NCI-H226 (cell line): ENCODE results near the gene HESX1.
A peak's percentile ranks its signal among the peaks of the same experiment; 100 is the strongest.

Source experiments
- DNase-seq: peaks from one replicate; pipeline ENCODE4 v3.0.0-alpha.2; 2015

HESX1 gene

DNA sequence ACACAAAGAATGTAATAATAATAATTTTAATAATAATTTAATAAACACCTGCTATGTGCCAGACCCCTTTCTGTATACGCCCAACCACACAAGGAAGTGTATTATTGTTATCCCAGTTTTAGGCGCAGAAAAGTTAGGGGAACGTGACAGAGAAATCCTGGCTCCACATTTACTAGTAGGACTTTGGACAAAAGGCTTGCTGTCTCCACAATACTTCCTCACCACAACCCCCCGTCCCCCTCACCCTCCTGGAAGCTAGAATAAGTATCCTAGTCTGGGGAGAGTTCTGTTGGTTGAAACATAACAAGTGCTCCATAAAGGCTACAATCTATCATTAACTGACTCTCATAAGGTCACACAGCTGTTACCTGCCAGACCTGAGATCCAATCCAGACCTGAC lies 34.1 kb downstream of the HESX1 start:
- DNase-seq = no peak

DNA sequence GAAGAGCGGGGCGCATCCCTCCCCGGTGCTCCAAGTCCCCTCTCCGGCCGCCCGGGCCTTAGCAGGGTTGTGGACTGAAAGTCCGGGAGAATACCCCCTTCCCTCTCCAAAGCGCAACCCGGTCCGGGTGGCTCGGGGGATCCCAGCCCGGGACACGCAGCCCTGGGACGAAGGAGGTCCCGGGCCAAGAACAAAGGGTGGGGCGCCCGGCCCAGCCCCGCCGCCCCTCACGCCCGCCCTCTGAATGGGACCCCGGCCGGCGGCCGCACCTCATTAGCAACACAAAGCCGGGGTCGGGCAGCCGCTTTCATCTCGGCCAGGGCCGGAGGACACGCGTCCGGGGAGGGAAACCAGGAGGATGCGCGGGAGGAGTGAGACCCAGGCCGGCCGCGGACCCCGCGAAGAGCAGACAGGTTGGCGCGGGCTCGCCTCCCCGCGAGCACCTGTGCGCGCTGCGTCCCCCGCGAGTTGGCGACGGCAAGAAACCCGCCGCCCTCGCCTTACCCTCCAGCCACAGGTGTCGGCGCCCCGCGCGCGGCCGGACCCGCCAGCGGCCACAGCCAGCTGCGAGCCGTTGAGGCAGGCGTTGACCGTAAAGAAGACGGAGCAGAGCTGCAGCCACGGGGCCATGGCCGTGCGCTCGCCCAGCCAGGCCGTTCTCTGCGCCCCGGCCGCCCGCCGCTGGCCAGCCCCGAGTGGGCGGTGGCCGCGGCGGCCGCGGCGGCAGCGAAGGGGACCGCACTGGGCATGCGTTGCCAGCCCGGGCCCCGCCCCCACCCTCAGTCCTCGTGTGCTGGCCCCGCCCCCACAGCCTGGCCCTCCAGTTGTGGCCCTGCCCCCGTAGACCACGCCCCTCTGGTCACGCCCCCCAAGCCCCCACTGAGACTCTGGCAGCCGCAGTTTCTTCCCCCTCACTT lies 34.9 kb downstream of the HESX1 start, which contains the start of gene IL17RD:
Gene IL17RD (minus strand): TSS at position 697 of the 917 bp plus-strand sequence. CDS start 67 bp downstream, at position 630.
- DNase-seq = peak; percentile 51

DNA sequence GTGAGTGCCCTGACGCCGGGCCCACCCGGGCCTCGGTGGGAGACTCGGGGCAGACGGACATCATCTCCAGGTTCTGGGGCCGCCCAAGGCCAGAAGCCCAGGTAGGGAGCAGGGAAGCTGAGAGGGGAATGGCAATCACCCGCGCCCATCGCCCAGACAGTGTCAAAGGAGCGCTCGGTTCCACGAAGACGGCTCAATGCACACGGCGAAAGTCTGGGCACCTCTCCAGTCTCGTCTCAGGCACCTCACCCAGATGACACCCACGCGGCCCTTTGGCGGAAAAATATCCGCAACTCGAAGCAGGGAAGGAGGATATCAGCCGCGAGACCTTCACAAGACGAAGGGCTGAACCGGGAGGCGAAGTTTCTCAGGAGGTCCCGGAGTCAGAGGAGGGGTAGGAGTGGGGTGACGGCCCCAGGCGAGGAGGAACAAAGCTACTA lies 35.5 kb downstream of the HESX1 start:
- DNase-seq = no peak

DNA sequence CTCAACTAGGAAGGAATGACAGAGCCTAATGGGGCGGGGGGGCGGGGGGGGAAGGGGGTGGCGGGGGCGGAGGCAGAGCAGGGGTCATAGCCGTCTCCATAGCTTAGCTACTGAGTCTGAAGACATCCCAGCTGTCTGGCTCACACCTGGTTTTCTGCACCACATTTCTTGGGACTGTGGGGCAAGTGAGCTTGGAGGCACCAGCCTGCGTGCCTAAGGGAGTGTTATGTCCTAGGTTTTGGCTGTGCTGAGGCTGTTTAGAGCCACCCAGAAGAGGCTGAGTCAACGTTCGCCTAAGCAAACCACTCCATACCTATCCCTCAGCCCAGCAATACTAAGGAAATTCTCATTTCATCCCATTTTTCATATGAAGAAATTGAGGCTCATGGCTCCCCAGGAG lies 36.0 kb downstream of the HESX1 start:
- no peak for DNase-seq

DNA sequence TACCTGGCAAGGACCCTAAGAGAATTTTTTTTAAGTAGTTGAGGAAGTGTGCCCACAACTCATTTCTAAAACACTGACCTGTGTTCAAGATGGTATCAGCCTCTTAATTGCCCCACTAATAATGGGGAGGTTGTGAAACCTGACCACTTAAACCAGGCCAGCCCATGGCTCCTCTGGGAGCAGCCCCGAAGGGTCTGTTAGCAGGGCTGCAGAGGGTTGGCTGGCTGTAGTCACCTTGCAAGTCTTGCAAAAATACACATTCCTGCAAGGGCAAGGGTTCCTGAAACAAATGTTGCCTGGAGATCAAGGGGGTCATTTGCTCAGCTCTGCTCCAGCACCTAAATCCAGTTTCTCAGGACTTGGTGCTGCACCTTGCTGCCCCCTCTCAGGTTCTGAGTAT lies 37.9 kb downstream of the HESX1 start:
- DNase-seq = no peak

DNA sequence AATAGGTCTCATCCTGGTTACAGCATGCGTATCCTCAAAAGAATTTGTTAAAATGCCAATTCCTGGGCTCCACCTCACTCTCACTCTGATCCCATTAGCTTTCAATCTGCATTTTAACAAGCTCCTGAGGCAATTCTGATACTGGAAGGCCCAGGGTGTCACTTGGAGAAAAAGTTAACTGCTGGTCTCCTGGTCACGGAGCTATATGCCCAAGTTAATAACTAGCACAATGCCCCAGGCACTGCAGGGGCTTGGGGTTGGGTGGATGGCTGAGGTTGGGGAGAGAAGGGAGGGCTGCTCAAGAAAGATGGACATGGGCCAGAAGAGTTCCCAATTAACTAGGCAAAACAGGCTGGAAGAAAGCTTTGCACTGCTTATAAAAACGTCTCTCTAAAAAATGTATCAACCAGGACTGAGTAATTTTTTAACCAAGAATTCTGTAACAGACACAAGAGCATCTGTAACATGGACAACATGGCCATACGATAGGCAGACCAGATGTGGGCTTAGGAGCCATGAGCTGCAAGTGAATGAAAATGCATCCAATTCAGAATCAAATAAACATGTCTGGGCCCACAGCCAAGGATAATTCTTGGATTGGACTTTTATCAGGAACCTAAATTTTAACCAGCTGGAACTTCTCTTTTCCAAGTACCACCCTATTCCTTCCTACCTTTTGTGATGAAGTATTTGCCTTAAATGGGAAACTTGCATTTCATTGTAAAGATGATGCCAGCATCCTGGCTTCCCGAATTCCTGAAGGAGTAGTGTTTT lies 38.8 kb downstream of the HESX1 start:
- DNase-seq = no peak

DNA sequence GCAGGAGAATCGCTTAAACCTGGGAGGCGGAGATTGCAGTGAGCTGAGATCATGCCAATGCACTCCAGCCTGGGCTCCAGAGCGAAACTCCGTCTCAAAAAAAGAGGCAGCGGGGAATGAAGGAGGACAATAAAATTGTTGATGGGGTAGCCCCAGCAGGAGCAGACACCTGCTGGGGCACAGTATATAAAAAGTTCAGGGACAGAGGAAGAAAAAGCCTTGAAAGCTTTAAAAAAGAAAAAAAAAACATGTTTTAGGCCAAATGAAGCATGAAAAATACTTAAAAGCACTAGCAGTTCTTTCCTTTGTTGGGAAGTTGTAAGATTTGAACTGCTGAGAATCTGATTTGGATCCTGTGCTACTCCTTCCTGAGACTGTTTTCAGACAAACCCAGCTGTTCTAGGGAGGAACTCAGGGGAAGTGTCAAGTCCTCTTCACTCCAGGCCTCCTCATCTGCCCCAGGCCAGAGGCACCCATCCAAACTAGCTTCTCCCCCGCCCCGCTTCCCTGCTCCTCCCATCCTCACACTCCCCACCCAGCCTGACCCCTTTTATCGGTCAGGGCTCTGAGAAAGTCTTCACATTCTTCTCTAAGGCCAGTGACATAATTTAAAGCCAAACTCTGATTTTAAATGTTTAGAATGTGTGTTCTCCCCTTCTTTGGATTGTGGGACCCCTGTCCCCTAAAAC lies 39.6 kb downstream of the HESX1 start:
- no peak for DNase-seq

DNA sequence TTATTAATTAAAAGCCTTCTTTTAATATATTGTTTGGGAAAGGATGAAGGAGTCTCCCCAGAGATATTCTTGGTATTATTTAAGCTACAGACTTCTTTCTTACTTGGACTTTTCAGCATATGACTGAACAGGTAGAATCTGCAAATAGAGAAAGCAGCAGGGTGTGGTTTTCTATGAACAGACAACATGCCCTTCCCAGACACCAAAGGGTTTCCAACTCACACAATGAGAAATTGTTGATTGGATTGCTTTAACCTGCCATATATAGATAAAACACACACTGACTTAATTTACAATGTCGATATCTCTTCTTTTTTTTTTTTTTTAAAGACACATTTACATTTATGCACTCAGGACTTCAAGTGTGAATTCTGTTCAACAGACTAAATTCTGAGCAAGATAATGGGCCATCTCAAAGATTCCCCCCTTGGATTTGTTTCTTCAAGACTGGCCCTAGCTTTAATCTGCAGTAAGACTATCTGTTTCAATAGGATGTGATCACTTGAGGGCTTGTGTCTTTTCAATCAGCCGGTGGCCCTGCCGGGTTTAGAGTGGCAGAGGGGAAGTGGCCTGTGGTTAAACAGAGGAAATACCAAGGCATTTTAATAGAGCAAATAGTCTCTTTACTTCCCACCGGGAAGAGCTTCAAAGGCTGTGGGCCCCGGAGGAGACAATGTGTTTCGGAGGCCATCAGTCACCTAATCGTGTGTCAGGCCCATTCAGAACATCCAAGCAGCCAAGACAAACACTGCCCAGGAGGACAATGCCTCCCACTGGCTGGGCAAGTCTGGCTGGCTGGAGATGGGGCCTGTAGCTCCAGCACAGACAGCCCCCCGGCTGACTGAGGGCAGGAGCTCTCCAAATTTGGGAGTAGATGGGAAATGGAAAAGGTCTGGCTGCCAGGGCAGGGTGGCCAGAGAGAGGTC lies 40.7 kb downstream of the HESX1 start:
- DNase-seq = no peak

DNA sequence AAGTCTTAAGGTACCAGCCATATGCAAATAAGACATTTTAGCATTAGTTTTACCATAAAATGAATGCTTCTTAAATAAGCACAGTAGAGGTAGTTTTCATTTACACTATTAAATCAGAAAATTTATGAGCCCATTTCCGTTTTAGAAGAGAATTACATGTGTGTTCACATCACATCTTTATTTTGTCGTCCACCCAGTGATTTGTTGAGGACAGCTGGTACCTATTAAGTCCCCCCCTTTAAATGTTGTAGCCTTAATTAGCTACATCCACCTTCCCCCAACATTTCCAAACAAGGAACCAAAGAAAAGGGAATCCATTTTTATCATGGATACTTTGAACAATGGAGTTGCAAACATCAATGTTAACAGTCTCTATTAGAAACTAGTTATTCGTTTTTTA lies 41.5 kb downstream of the HESX1 start:
- no peak for DNase-seq

DNA sequence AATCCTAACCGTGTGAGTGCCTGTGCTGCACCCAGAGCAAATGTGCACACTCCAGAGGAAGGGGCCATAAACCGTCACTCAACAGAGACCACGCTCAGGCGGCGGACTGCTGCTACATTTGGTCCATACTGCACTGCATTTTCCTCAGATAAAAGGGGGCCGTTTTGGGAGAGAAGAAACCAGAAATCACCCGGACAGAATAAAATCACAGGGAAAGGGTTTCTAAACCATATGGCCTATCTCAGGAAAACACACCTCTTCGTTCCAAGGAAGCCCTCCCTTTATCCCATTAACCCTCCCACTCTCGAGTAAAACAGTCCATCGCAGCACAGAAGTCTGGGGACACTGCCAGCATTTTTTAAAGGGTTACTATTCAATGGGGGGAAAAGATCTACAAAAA lies 42.2 kb downstream of the HESX1 start:
- DNase-seq = no peak

DNA sequence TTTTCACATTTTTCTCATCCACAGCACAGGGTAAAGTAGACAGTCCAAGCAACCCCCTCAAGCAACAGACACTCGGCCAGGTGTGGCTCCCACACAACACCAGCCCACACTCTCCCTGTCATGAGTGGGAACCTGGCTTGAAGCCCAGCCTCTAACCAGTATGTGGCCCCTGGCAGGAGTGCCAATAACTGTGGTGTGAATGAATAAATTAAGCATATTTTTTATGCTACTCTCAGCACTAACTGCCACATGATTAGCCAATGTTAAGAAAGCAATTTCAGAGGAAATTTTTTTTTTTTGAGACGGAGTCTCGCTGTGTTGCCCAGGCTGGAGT lies 44.5 kb downstream of the HESX1 start:
- no peak for DNase-seq

DNA sequence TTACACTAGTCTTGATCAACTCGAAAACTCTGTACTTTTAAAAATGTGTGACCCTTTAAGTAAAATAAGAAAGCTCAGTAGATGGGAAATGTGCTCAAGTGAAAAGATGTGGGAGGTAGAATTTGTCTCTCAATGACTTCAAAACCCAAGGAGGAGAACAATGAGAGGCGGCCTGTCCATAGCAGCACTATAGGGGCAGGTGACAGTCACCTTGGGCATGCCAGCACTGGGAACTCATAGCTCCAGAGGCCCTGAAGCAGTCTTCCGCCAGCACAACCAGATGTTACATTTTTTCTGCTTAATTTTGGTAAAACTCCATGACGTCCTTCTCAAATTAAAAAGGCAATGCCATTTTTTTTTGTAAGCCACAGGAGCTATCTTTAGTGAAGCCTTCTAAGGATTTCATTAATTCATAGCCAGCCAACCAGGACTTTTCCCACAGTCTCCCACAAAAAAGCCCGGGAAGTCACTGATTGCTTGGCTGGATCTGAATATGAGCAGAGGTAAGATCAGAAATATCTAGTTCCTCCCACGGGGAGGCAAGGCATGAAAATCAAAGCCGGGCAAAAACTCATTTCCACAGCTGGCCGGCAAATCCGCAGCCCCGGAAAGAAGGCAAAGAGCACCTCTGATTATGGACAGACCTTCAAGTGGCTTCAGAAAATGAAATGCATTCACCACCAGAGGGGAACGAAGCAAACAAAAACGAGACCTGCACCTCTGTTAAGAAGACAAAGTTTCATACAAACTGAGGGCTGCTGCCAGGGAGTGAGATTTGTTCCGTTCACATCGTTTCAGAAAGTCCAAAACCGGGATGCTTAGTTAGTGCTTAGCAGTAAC lies 45.1 kb downstream of the HESX1 start:
- no peak for DNase-seq

DNA sequence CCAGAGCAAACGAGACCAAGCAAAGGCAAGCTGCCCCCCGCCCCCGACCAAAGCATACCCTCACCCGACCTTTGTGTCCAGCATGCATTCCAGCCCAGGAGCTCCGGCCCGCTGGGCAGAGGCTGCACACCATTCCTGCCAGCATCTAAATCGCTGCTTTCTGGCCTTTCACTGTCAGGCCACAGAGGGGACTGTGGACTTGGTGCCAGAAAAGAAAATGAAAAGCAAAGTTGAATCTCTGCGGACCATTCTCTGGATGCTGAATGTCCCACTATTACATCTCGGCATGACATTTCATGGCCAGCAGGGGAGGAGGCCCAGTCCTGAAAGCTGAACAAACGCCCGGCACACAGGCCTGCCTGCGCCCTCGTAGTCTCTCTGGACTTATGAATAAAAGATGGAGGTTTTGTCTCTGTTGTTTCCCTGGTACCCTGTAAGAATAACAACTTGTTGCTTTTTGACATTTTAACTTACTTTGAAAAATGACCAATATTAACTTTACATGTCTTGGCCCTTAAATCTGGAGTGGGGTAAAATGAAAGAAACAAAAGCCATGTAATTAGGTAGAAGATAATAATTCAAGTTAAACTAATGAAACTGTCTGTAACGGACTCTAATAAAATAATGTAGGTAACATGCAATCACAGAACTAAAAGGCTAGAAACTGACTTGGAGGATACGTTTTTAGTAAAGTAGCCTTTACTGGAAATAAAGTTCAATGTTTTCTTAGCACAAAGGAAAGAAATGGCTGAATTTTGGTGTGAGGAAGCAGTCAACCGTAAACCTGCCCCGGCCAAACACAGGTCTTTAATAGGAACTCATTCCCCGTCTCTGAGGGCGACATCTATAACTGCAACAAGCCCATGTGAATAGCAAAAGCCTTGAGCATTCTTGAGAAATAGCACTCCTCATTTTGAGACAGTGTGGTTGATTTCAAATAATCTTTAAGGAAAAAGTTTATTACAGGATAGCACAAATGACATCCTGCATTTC lies 47.3 kb downstream of the HESX1 start:
- DNase-seq = no peak

DNA sequence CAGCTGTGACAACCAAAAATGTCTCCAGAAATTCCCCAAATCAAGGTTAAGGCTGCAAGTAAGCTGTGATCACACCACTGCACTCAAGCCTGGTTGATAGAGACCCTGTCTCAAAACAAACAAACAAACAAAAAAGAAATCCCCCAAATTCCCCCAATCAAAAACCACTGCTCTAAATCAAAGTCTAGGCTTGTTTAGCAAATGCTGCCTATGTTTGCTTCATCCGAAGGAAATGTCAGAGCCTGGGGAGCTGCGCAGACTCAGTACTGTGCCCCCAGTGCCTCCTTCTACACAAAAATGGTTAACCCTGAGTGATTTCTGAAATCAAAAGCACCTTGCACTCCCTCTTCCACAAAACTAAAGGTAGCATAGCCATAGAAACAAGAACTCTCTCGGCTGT lies 48.0 kb downstream of the HESX1 start:
- DNase-seq = no peak

DNA sequence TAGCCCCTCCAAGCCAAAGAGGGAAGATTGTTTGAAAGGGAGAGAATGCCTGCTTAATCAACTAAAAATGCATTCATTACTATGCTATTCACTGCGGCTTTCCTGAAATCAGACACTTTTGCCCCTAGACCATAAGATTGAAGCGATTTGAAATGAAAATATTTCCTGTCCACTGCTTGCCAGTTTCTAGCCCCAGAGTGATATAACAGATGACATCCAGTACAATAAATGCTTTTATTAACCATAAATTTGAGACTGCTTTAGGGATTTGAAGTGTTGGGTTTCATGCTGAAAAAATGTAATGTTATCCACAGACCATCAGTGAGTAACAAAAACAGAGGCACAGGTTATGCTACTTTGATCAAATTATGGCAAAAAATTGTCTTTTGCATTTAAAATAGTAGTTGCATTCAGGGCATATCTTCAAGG lies 48.7 kb downstream of the HESX1 start:
- no peak for DNase-seq

DNA sequence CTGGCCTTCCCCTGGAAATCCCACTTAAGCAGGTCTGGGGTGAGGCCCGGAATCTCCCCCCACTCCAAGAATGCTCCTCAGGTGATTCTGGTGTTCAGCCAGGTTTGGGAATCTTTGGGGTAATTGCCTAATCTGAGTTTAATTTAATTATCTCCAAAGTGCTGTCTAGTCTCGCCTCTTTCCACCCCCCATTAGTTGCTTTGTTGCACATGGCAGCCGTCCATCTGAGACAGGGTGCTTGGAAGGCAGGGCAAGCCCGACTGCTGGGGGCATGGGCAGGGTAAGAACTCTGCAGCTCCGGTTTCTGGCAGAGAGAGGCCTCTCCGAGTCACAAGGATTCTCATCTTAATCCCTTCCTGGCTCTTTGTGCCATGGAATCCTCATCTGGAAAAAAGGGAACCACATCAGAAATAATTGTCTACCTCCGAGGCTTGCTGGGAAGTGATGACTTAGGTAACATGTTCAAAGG lies 49.6 kb downstream of the HESX1 start:
- no peak for DNase-seq
